ENCODE measurements around the gene CASTOR1.

Gene CASTOR1

DNA sequence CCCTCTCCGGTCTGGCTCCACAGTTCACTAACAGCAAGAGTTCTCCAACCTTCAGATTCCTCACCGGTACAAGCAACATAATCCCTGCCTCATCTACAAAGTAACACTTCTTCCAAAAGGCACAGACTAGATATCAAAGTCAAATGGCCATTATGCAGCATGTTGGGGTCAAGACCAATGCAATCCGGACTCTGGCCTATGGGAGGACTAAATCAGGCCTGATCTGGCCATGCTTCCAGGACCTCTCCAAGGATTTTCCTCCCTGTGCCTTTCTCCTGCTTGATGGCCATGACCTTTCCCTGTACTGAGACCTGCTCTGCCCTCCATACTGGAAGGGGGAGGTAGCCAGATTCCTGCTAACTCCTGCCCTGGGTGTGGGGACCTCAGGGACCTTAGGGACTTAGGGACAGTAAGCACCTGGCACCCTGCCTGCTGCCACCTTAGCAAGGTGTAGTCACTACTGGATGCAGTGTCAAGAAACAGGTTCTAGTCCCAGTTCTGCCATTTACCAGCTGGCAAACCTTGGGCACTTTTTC lies 30.8 kb upstream of the CASTOR1 start:
- H3K9me3 ChIP-seq (ENCODE audit: insufficient read depth, low read depth, low read length): no peaks in the 10 kb centered on the region
- H3K27me3 ChIP-seq (ENCODE audit: insufficient read depth, low read length, poor library complexity, severe bottlenecking): no peaks in the 10 kb centered on the region
- peaks cover 100% of the 10 kb centered on the region for H3K79me2 ChIP-seq (ENCODE audit: insufficient read depth, low read length)
- TF ChIP-seq, protein P1, sequence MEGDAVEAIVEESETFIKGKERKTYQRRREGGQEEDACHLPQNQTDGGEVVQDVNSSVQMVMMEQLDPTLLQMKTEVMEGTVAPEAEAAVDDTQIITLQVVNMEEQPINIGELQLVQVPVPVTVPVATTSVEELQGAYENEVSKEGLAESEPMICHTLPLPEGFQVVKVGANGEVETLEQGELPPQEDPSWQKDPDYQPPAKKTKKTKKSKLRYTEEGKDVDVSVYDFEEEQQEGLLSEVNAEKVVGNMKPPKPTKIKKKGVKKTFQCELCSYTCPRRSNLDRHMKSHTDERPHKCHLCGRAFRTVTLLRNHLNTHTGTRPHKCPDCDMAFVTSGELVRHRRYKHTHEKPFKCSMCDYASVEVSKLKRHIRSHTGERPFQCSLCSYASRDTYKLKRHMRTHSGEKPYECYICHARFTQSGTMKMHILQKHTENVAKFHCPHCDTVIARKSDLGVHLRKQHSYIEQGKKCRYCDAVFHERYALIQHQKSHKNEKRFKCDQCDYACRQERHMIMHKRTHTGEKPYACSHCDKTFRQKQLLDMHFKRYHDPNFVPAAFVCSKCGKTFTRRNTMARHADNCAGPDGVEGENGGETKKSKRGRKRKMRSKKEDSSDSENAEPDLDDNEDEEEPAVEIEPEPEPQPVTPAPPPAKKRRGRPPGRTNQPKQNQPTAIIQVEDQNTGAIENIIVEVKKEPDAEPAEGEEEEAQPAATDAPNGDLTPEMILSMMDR (conservative IDR thresholded peaks at IDR 0.05; ENCODE audit: low read length): no peak
- TF ChIP-seq EZH2phosphoT487 (IDR thresholded peaks at IDR 0.05; ENCODE audit: borderline replicate concordance): no peak
- H2AFZ ChIP-seq (ENCODE audit: low read length): no peak overlapping the region
- H3K4me3 ChIP-seq (ENCODE audit: low read length, poor library complexity, severe bottlenecking): no peak overlapping the region
- no peaks in the 10 kb centered on the region for H3K9me2 ChIP-seq (replicated peaks; ENCODE audit: low read depth, low read length)
- no peaks in the 10 kb centered on the region for H3K36me3 ChIP-seq (ENCODE audit: insufficient read depth, low read length)
- H4K20me1 ChIP-seq (ENCODE audit: insufficient read depth, low read length, poor library complexity, severe bottlenecking): peaks cover 10% of the 10 kb centered on the region
- H3F3A ChIP-seq (ENCODE audit: low read depth): no peaks in the 10 kb centered on the region
- no peak overlapping the region for H3K9ac ChIP-seq (ENCODE audit: low read depth, low read length, poor library complexity, severe bottlenecking)
- H3K4me2 ChIP-seq (ENCODE audit: low read depth, low read length, poor library complexity, severe bottlenecking): peak overlapping the region; percentile 43
- H3K4me1 ChIP-seq (ENCODE audit: insufficient read depth, low read length, poor library complexity, severe bottlenecking): peaks cover 74% of the 10 kb centered on the region

DNA sequence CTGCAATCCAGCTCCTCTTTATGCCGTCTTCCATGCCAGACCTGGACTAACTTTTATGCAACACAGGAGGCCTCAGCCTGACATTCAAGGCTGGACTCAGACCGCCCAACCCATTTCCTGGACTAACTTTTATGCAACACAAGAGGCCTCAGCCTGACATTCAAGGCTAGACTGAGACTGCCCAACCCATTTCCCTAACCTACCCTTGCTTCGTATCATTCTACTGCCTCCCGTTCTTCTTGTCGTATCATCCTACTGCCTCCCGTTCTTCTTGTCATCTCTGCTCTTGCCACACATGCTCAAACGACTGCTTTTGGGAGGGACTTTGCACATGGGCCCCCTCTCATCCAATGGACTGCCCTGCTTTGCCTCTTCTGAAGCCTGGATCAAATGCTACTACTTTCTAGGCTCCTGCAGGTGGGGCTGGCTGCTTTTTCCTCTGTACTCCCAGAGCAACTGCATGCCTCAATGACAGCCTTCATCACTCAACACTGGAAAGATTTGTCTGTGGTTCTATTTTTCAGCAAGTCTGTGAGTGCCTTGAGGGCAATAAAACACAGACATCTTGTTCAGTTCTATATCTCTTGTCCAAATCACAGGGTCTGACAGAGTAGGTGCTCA lies 29.6 kb upstream of the CASTOR1 start:
- Histone ChIP-seq H2AFZ (ENCODE audit: low read length) (no peak overlapping the region), H3K9me3 (ENCODE audit: insufficient read depth, low read depth, low read length) (no peaks in the 10 kb centered on the region), H4K20me1 (ENCODE audit: insufficient read depth, low read length, poor library complexity, severe bottlenecking) (peaks cover 3% of the 10 kb centered on the region), H3F3A (ENCODE audit: low read depth) (no peaks in the 10 kb centered on the region), H3K9ac (ENCODE audit: low read depth, low read length, poor library complexity, severe bottlenecking) (no peak overlapping the region), H3K27me3 (ENCODE audit: insufficient read depth, low read length, poor library complexity, severe bottlenecking) (no peaks in the 10 kb centered on the region), H3K4me1 (ENCODE audit: insufficient read depth, low read length, poor library complexity, severe bottlenecking) (peaks cover 73% of the 10 kb centered on the region), H3K36me3 (ENCODE audit: insufficient read depth, low read length) (no peaks in the 10 kb centered on the region), H3K4me3 (ENCODE audit: low read length, poor library complexity, severe bottlenecking) (peak overlapping the region; percentile 11), H3K79me2 (ENCODE audit: insufficient read depth, low read length) (peaks cover 100% of the 10 kb centered on the region), H3K9me2 (replicated peaks; ENCODE audit: low read depth, low read length) (no peaks in the 10 kb centered on the region), H3K4me2 (ENCODE audit: low read depth, low read length, poor library complexity, severe bottlenecking) (peak overlapping the region; percentile 43)
- TF ChIP-seq, protein P1 (conservative IDR thresholded peaks at IDR 0.05; ENCODE audit: low read length): peak; percentile 47
- no peak for TF ChIP-seq EZH2phosphoT487 (IDR thresholded peaks at IDR 0.05; ENCODE audit: borderline replicate concordance)

DNA sequence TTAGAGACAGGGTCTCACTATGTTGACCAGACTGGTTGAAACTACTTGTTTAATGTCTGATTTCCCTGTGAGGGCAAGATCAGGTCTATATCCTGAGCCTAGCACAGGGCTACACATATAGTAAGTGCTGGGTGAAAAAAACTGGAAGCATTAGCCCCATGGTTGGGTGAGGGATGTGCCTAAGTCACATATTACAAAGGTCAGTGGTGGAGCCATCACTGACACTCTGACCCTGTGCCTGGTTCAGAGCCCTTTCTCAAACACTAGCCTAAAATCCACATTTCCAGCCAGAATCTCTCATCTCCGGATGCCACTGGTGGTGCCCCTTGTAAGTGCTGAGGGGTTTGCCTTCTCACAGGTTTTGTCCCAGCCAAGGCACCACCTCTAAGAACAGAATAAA lies 28.5 kb upstream of the CASTOR1 start:
- TF ChIP-seq, protein P1 (conservative IDR thresholded peaks at IDR 0.05; ENCODE audit: low read length): no peak
- TF ChIP-seq EZH2phosphoT487 (IDR thresholded peaks at IDR 0.05; ENCODE audit: borderline replicate concordance): no peak
- no peaks in the 10 kb centered on the region for H3K9me2 ChIP-seq (replicated peaks; ENCODE audit: low read depth, low read length)
- H4K20me1 ChIP-seq (ENCODE audit: insufficient read depth, low read length, poor library complexity, severe bottlenecking): peaks cover 3% of the 10 kb centered on the region
- no peaks in the 10 kb centered on the region for H3K36me3 ChIP-seq (ENCODE audit: insufficient read depth, low read length)
- H2AFZ ChIP-seq (ENCODE audit: low read length): no peak overlapping the region
- H3K4me1 ChIP-seq (ENCODE audit: insufficient read depth, low read length, poor library complexity, severe bottlenecking): peaks cover 70% of the 10 kb centered on the region
- peaks cover 98% of the 10 kb centered on the region for H3K79me2 ChIP-seq (ENCODE audit: insufficient read depth, low read length)
- no peaks in the 10 kb centered on the region for H3F3A ChIP-seq (ENCODE audit: low read depth)
- peak overlapping the region; percentile 43 for H3K4me2 ChIP-seq (ENCODE audit: low read depth, low read length, poor library complexity, severe bottlenecking)
- no peaks in the 10 kb centered on the region for H3K9me3 ChIP-seq (ENCODE audit: insufficient read depth, low read depth, low read length)
- H3K9ac ChIP-seq (ENCODE audit: low read depth, low read length, poor library complexity, severe bottlenecking): no peak overlapping the region
- no peak overlapping the region for H3K4me3 ChIP-seq (ENCODE audit: low read length, poor library complexity, severe bottlenecking)
- no peaks in the 10 kb centered on the region for H3K27me3 ChIP-seq (ENCODE audit: insufficient read depth, low read length, poor library complexity, severe bottlenecking)

All from Loucy (cell line).